Endothelial cell of umbilical vein (primary cell): ENCODE results near the gene CEACAM7. TPM values are rescaled to one million over a fixed set of nuclear protein-coding genes. Genes with fewer than 3 reads are reported as not detected.

Source experiments
- Bru-seq: library from RNA; stranded (reverse); fragments of 400-500 nt; gene quantifications from one replicate; lab custom pipeline; 2021; lab: Mats Ljungman, UMichigan
- BruChase-seq, 2 experiments: library from RNA; stranded (reverse); fragments of 400-500 nt; gene quantifications; one replicate each; lab custom pipeline; 2021; lab: Mats Ljungman, UMichigan
- BruUV-seq: library from RNA; stranded (reverse); fragments of 400-500 nt; replicated peaks from 2 replicates; lab custom pipeline; 2021; lab: Mats Ljungman, UMichigan
- CTCF ChIA-PET: fragments of 300-600, 350-600 bp; sonication (Branson Sonifier 250); formaldehyde crosslinking; loops from one replicate; lab custom pipeline; 2021; ENCODE audit warnings: antibody characterized with exemption, inconsistent platforms; lab: Charles Lee
- POLR2A ChIA-PET: fragments of 300-600, 350-600 bp; sonication (Branson Sonifier 250); formaldehyde crosslinking; loops from one replicate; lab custom pipeline; 2021; ENCODE audit warnings: antibody characterized with exemption, inconsistent platforms; lab: Charles Lee
- DNase-seq: peaks from one replicate; pipeline ENCODE4 v3.0.0-alpha.2; 2011; ENCODE audit warnings: low read depth, low spot score
- FAIRE-seq: peaks from 2 replicates; lab custom pipeline; 2011; peaks lifted over from hg19 to GRCh38; lab: Jason Lieb, UNC
- H2AFZ ChIP-seq: 2 replicates; pipeline ENCODE4 v1.6.0; 2012; ENCODE audit warnings: low read depth, low read length, control low read depth, inconsistent platforms
- H3K27ac ChIP-seq: 2 replicates; pipeline ENCODE4 v1.5.1; 2011; ENCODE audit warnings: low read depth, mild to moderate bottlenecking, control low read depth, low read length, moderate library complexity; ENCODE audit not compliant: insufficient read depth
- H3K27me3 ChIP-seq, 2 experiments: 2 replicates each; pipeline versions ENCODE4 v1.6.0 to v1.6.1; 2011; ENCODE audit warnings: low read length in 2 of 2, mixed read lengths in 1 of 2; ENCODE audit not compliant: control insufficient read depth in 2 of 2, insufficient read depth in 2 of 2
- H3K36me3 ChIP-seq, 2 experiments: 2 replicates in 1 of 2; 3 replicates in 1 of 2; pipeline ENCODE4 v1.5.1; 2011; ENCODE audit warnings: low read length in 2 of 2, mild to moderate bottlenecking in 1 of 2, moderate library complexity in 1 of 2; ENCODE audit not compliant: control insufficient read depth in 2 of 2, insufficient read depth in 2 of 2; ENCODE audit errors: extremely low read depth in 1 of 2
- H3K4me1 ChIP-seq: 3 replicates; pipeline ENCODE4 v1.5.1; 2011; ENCODE audit warnings: mild to moderate bottlenecking, low read length; ENCODE audit not compliant: control insufficient read depth, insufficient read depth; ENCODE audit errors: extremely low read depth
- H3K4me2 ChIP-seq: 2 replicates; pipeline ENCODE4 v1.6.1; 2011; ENCODE audit warnings: low read length, control low read depth, mixed read lengths; ENCODE audit not compliant: insufficient read depth
- H3K4me3 ChIP-seq, 3 experiments: fragments of 200-600 bp in 1 of 3; sonication (generic), shearing (Covaris generic) in 1 of 3; replicated peaks in 1 of 3; 2 replicates each; pipeline ENCODE4 v1.5.1; 2011 to 2016; ENCODE audit warnings: control low read depth in 3 of 3, low read length in 3 of 3, mild to moderate bottlenecking in 2 of 3, inconsistent platforms in 1 of 3, low read depth in 1 of 3, moderate library complexity in 1 of 3; ENCODE audit not compliant: insufficient read depth in 1 of 3
- H3K79me2 ChIP-seq: 2 replicates; pipeline ENCODE4 v1.6.0; 2012; ENCODE audit warnings: low read length, inconsistent platforms; ENCODE audit not compliant: control insufficient read depth, insufficient read depth
- H3K9ac ChIP-seq: replicated peaks from 2 replicates; pipeline ENCODE3; 2011; ENCODE audit warnings: low read length, control low read depth; ENCODE audit not compliant: insufficient read depth; ENCODE audit errors: extremely low read depth
- H3K9me1 ChIP-seq: replicated peaks from 3 replicates; pipeline ENCODE4 v1.6.0; 2011; ENCODE audit warnings: mild to moderate bottlenecking, low read length; ENCODE audit not compliant: control insufficient read depth, insufficient read depth; ENCODE audit errors: extremely low read depth
- H3K9me3 ChIP-seq: replicated peaks from 2 replicates; pipeline ENCODE4 v1.5.1; 2012; ENCODE audit warnings: low read length, inconsistent platforms; ENCODE audit not compliant: control insufficient read depth, insufficient read depth
- H4K20me1 ChIP-seq: replicated peaks from 2 replicates; pipeline ENCODE3; 2011; ENCODE audit warnings: mild to moderate bottlenecking, low read length; ENCODE audit not compliant: control insufficient read depth, insufficient read depth; ENCODE audit errors: extremely low read depth
- CTCF ChIP-seq, 2 donors: IDR thresholded peaks; 1 replicate in 1 of 2; 2 replicates in 1 of 2; pipeline ENCODE4 v1.5.1; 2011; ENCODE audit warnings: low read length in 2 of 2, mild to moderate bottlenecking in 2 of 2, moderate library complexity in 2 of 2, control low read depth in 1 of 2, inconsistent platforms in 1 of 2, low read depth in 1 of 2; ENCODE audit not compliant: insufficient read depth in 1 of 2; ENCODE audit errors: extremely low read depth in 1 of 2
- EZH2 ChIP-seq: IDR thresholded peaks from 2 replicates; pipeline ENCODE4 v1.6.1; 2012; ENCODE audit warnings: borderline replicate concordance, low read depth, mild to moderate bottlenecking, moderate library complexity, low read length, inconsistent platforms; ENCODE audit not compliant: severe bottlenecking
- FOS ChIP-seq: IDR thresholded peaks from 2 replicates; pipeline ENCODE4 v1.6.1; 2011; ENCODE audit warnings: mild to moderate bottlenecking, low read length, moderate library complexity, borderline replicate concordance; ENCODE audit not compliant: insufficient read depth
- GATA2 ChIP-seq: IDR thresholded peaks from 2 replicates; pipeline ENCODE4 v1.7.0; 2011; ENCODE audit warnings: low read depth, mild to moderate bottlenecking, moderate library complexity, mixed read lengths, low read length; ENCODE audit not compliant: insufficient read length, insufficient read depth
- JUN ChIP-seq: IDR thresholded peaks from 2 replicates; pipeline ENCODE4 v1.6.1; 2011; ENCODE audit warnings: borderline replicate concordance, low read depth; ENCODE audit not compliant: insufficient read length, insufficient read depth
- MAX ChIP-seq: IDR thresholded peaks from 2 replicates; pipeline ENCODE4 v1.6.1; 2011; ENCODE audit not compliant: insufficient read depth, insufficient read length
- MYC ChIP-seq: IDR thresholded peaks from one replicate; pipeline ENCODE4 v1.6.1; 2011; ENCODE audit warnings: mild to moderate bottlenecking, low read depth, low read length
- POLR2A ChIP-seq: IDR thresholded peaks from 2 replicates; pipeline ENCODE4 v1.6.1; 2012; ENCODE audit warnings: low read depth, mild to moderate bottlenecking, control low read depth, low read length
- dilution Hi-C: fragments of 300-500 bp; cut with MboI; formaldehyde crosslinking; loops from one replicate; pipeline ENCODE4 v1.15.0; 2019; ENCODE audit warnings: low sequenced_read_pairs; ENCODE audit not compliant: extremely low pct_ligation_motif_present
- intact Hi-C: fragments of 100-400 bp; cut with micrococcal nuclease; formaldehyde crosslinking; loops from one replicate; pipeline ENCODE4 v1.10.0; 2022
- long read RNA-seq: library from polyadenylated mRNA; stranded (forward); transcript quantifications from one replicate; pipeline ENCODE4 v2.0.0, GENCODE V29; 2021
- polyA minus RNA-seq, 3 experiments: library from RNA; depleted of rRNA, polyadenylated mRNA; stranded (reverse); fragments of >200 nt; gene quantifications; 1 replicate in 1 of 3; 2 replicates in 2 of 3; pipeline ENCODE4 v1.2.3, GENCODE V29; 2011
- polyA plus RNA-seq, 4 experiments: library from polyadenylated mRNA; depleted of rRNA in 3 of 4; stranded (reverse) in 3 of 4; unstranded in 1 of 4; fragments of >200 nt; gene quantifications; 2 replicates each; pipeline versions ENCODE4 v1.2.1 to v1.2.3, GENCODE V29; 2011 to 2012; ENCODE audit warnings: missing spikeins in 1 of 4
- total RNA-seq: library from RNA; stranded (reverse); gene quantifications from 2 replicates; pipeline ENCODE4 v1.2.3, GENCODE V29; 2021

The CEACAM7 gene
- not detected in 2 replicates for total RNA-seq
- polyA plus RNA-seq, result 0.03 TPM in 1 of 2 replicates, not detected in the other
- not detected in 2 replicates for polyA plus RNA-seq (2011; cell fraction: cytosol; rRNA removed)
- polyA plus RNA-seq (2011; cell fraction: nucleus; rRNA removed), result not detected in 2 replicates
- polyA plus RNA-seq (2012), result not detected in 2 replicates
- polyA minus RNA-seq, result not detected in 2 replicates
- not detected for polyA minus RNA-seq (2011; cell fraction: cytosol; rRNA and poly(A)+ RNA removed)
- polyA minus RNA-seq (2011; cell fraction: nucleus; rRNA and poly(A)+ RNA removed), result not detected in 2 replicates
- not detected for Bru-seq, nascent RNA
- not detected for BruChase-seq, experiment 1, labeled RNA remaining after a 6-hour chase
- BruChase-seq, experiment 2, labeled RNA remaining after a 2-hour chase, result not detected
- long read RNA-seq, result 0 reads

GRCh38 chr19:41688098-41688497 is at the start of gene CEACAM7:
CEACAM7 (minus strand) TSS chr19:41688270; CDS start chr19:41688165, 105 bp downstream.
- Histone ChIP-seq H3K27me3 (peaks cover 0 to 2% of the 10 kb centered on the region in 2 experiments), H4K20me1 (no peaks in the 10 kb centered on the region), H3K9me1 (no peaks in the 10 kb centered on the region), H3K9me3 (no peaks in the 10 kb centered on the region), H2AFZ (no peak within 1 kb of the TSS), H3K4me2 (no peak within 1 kb of the TSS), H3K4me3 (no peak within 1 kb of the TSS), H3K9ac (no peak within 1 kb of the TSS), H3K27ac (no peak within 1 kb of the TSS), H3K36me3 (no peaks in the 10 kb centered on the region), H3K79me2 (no peaks in the 10 kb centered on the region), H3K4me1 (no peaks in the 10 kb centered on the region)
- intact Hi-C loops (no loop called here), dilution Hi-C loops (no loop called here)
- no TSS peak for BruUV-seq
- ChIA-PET CTCF (interaction anchor here (2.7 kb wide), 1 partner anchor 47 kb away, joined by 13 read pairs; no protein-coding TSS in a partner anchor), POLR2A (no interaction called here)
- DNase-seq (no peak), FAIRE-seq (no peak)
- TF ChIP-seq MAX (no peak), MYC (no peak), FOS (no peak), EZH2 (no peak), POLR2A (no peak), CTCF (IDR thresholded peaks at IDR 0.05; ENCODE audit: extremely low read depth in 1 of 2, insufficient read depth in 1 of 2, low read depth in 1 of 2, low read length in 2 of 2) (no peak), GATA2 (no peak), JUN (no peak)
